Lung (tissue), 12 donors: ENCODE data around the gene HMGCS2. TPM values are rescaled to one million over a fixed set of nuclear protein-coding genes. Genes with fewer than 3 reads are reported as not detected.

Source experiments
- ATAC-seq: fragments of 200-7000 bp; cut with Tn5 transposase; one replicate; pipeline ENCODE4 v1.9.1; 2020; ENCODE audit warnings: moderate number of reproducible peaks; ENCODE audit not compliant: insufficient read depth, low FRiP score
- DNase-seq, 3 donors: peaks; one replicate each; pipeline ENCODE4 v3.0.0-alpha.2; 2013 to 2017
- H3K27ac ChIP-seq, 2 donors: one replicate each; pipeline ENCODE4 v1.5.1; 2013; ENCODE audit warnings: mild to moderate bottlenecking in 2 of 2, moderate library complexity in 2 of 2, control low read depth in 1 of 2, inconsistent platforms in 1 of 2, low read depth in 1 of 2, low read length in 1 of 2
- H3K27me3 ChIP-seq, 3 donors: one replicate each; pipeline ENCODE4 v1.5.1; 2013; ENCODE audit warnings: low read length in 2 of 3; ENCODE audit not compliant: control insufficient read depth in 3 of 3, insufficient read depth in 3 of 3
- H3K36me3 ChIP-seq, 4 donors: one replicate each; pipeline ENCODE4 v1.5.1; 2013; ENCODE audit warnings: low read length in 4 of 4, mild to moderate bottlenecking in 1 of 4, moderate library complexity in 1 of 4; ENCODE audit not compliant: control insufficient read depth in 4 of 4, insufficient read depth in 4 of 4
- H3K4me1 ChIP-seq, 5 donors: one replicate each; pipeline ENCODE4 v1.5.1; 2013; ENCODE audit warnings: low read length in 5 of 5, mild to moderate bottlenecking in 2 of 5, moderate library complexity in 1 of 5; ENCODE audit not compliant: control insufficient read depth in 5 of 5, insufficient read depth in 5 of 5
- H3K4me3 ChIP-seq: one replicate; pipeline ENCODE4 v1.5.1; 2013; ENCODE audit warnings: mild to moderate bottlenecking, control low read depth, moderate library complexity
- H3K9ac ChIP-seq, 2 donors: one replicate each; pipeline ENCODE4 v1.5.1; 2013; ENCODE audit warnings: low read length in 2 of 2, control low read depth in 1 of 2; ENCODE audit not compliant: insufficient read depth in 1 of 2
- H3K9me3 ChIP-seq, 4 donors: one replicate each; pipeline ENCODE4 v1.5.1; 2013; ENCODE audit warnings: low read length in 3 of 4, mild to moderate bottlenecking in 1 of 4, moderate library complexity in 1 of 4; ENCODE audit not compliant: control insufficient read depth in 4 of 4, insufficient read depth in 3 of 4
- CTCF ChIP-seq: IDR thresholded peaks from 2 replicates; pipeline ENCODE4 v1.5.1; 2012; ENCODE audit warnings: mild to moderate bottlenecking; ENCODE audit errors: control extremely low read depth, extremely low read depth
- WGBS, 2 donors: extraction: QIAGEN DNeasy Blood & Tissue Kit; methylation state at CpG; one replicate each; pipeline ENCODE4 v1.1.7; 2013; 5-methylcytosine and 5-hydroxymethylcytosine counted together
- polyA plus RNA-seq, 2 donors: library from polyadenylated mRNA; stranded (reverse); fragments of 200-250 nt; gene quantifications; one replicate each; pipeline ENCODE4 v1.2.1, GENCODE V29; 2013
- total RNA-seq, 2 donors: library from RNA; depleted of rRNA in 1 of 2; stranded (reverse); fragments of >200 nt in 1 of 2; gene quantifications; one replicate each; pipeline ENCODE4 v1.2.1, GENCODE V29; 2014 to 2021
- donor health status: control.
- donor health status: control.
- donor health status: Bipolar disorder and iron deficiency.
- donor health status: healthy.
- donor health status: DM: yes; HTN: yes; CAD: no.

The HMGCS2 gene
- total and polyA plus RNA-seq, 4 donors: 0.28 to 4.2 (median 0.52) TPM; not detected in 1

GRCh38 chr1:119720866-119721440, 47.8 kb downstream of the HMGCS2 start:
- peaks cover 0 to 31% (median 10%) of the 10 kb centered on the region in 4 donors for H3K36me3 ChIP-seq
- no peaks in the 10 kb centered on the region for H3K27me3 ChIP-seq
- H3K4me1 ChIP-seq: peaks cover 0 to 6% (median 1%) of the 10 kb centered on the region in 5 donors
- no peak overlapping the region for H3K9ac ChIP-seq
- TF ChIP-seq CTCF: no peak
- no peak overlapping the region for H3K4me3 ChIP-seq
- no peak overlapping the region for H3K27ac ChIP-seq
- 98 to 99% methylated on average over 11 of the region's 11 CpGs for WGBS, 2 donors
- H3K9me3 ChIP-seq: peaks cover 0 to under 1% (median 0%) of the 10 kb centered on the region in 4 donors
- ATAC-seq (no peak), DNase-seq (no peak)

- Histone ChIP-seq H3K4me1 (peaks cover 0 to 24% (median 16%) of the 10 kb centered on the region in 5 donors), H3K27me3 (no peaks in the 10 kb centered on the region), H3K9ac (no peak overlapping the region), H3K9me3 (no peaks in the 10 kb centered on the region), H3K4me3 (no peak overlapping the region), H3K27ac (no peak overlapping the region), H3K36me3 (peaks cover 0 to 23% (median 8%) of the 10 kb centered on the region in 4 donors)
- ATAC-seq (no peak), DNase-seq (no peak)
- 97 to 99% methylated on average over 3 of the region's 3 CpGs for WGBS, 2 donors
- no peak for TF ChIP-seq CTCF
Measured at GRCh38 chr1:119718972-119719371, 49.7 kb downstream of the HMGCS2 start.

- Histone ChIP-seq H3K27me3 (no peaks in the 10 kb centered on the region), H3K4me1 (peaks cover 0 to 30% (median 21%) of the 10 kb centered on the region in 5 donors), H3K9ac (no peak overlapping the region), H3K9me3 (no peaks in the 10 kb centered on the region), H3K4me3 (no peak overlapping the region), H3K36me3 (peaks cover 0 to 18% (median 6%) of the 10 kb centered on the region in 4 donors), H3K27ac (no peak overlapping the region)
- ATAC-seq: no peak
- no peak for DNase-seq
- no peak for TF ChIP-seq CTCF
Measured at GRCh38 chr1:119718409-119718808, 50.3 kb downstream of the HMGCS2 start.

- Histone ChIP-seq H3K4me1 (peaks cover 0 to 35% (median 23%) of the 10 kb centered on the region in 5 donors), H3K9ac (peak overlapping the region in 1 of 2 donors; percentile 18), H3K9me3 (no peaks in the 10 kb centered on the region), H3K27me3 (no peaks in the 10 kb centered on the region), H3K27ac (no peak overlapping the region), H3K36me3 (no peaks in the 10 kb centered on the region), H3K4me3 (no peak overlapping the region)
- ATAC-seq: no peak
- peak; percentile 46 to 82 (median 64) for DNase-seq
- 29 to 50% methylated on average over 5 of the region's 5 CpGs for WGBS, 2 donors
- no peak for TF ChIP-seq CTCF
Measured at GRCh38 chr1:119715542-119715941, 53.2 kb downstream of the HMGCS2 start.
